ENCODE results near the gene FBXO21.

DNA sequence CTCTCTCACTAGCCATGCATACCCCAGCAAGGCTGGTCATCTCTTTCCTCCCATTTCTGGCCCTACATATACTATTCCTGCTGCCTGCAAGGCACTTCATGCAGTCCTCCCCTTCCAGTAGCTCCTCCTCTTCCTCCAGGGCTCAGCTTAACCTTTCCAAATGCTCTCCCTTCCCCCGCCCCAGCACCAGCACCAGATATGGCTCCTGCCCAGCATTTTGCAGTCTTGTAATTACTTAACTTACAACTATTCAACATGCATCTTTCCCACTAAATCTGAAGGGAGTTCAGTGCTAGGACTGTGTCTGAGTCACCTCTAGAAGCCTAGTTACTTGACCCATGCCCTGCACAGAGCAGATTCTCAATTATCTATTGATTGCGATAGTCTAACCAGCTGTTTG lies 1.8 kb upstream of the FBXO21 start:
- TF ChIP-seq, protein P1, sequence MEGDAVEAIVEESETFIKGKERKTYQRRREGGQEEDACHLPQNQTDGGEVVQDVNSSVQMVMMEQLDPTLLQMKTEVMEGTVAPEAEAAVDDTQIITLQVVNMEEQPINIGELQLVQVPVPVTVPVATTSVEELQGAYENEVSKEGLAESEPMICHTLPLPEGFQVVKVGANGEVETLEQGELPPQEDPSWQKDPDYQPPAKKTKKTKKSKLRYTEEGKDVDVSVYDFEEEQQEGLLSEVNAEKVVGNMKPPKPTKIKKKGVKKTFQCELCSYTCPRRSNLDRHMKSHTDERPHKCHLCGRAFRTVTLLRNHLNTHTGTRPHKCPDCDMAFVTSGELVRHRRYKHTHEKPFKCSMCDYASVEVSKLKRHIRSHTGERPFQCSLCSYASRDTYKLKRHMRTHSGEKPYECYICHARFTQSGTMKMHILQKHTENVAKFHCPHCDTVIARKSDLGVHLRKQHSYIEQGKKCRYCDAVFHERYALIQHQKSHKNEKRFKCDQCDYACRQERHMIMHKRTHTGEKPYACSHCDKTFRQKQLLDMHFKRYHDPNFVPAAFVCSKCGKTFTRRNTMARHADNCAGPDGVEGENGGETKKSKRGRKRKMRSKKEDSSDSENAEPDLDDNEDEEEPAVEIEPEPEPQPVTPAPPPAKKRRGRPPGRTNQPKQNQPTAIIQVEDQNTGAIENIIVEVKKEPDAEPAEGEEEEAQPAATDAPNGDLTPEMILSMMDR (conservative IDR thresholded peaks at IDR 0.05; ENCODE audit: low read depth in 2 of 2) = no peak
- no peak for TF ChIP-seq POLR2AphosphoS5 (IDR thresholded peaks at IDR 0.05; ENCODE audit: low read depth)
- no peak for TF ChIP-seq EZH2 (IDR thresholded peaks at IDR 0.05; ENCODE audit: low read depth, unreplicated experiment)
- TF ChIP-seq, protein P2, sequence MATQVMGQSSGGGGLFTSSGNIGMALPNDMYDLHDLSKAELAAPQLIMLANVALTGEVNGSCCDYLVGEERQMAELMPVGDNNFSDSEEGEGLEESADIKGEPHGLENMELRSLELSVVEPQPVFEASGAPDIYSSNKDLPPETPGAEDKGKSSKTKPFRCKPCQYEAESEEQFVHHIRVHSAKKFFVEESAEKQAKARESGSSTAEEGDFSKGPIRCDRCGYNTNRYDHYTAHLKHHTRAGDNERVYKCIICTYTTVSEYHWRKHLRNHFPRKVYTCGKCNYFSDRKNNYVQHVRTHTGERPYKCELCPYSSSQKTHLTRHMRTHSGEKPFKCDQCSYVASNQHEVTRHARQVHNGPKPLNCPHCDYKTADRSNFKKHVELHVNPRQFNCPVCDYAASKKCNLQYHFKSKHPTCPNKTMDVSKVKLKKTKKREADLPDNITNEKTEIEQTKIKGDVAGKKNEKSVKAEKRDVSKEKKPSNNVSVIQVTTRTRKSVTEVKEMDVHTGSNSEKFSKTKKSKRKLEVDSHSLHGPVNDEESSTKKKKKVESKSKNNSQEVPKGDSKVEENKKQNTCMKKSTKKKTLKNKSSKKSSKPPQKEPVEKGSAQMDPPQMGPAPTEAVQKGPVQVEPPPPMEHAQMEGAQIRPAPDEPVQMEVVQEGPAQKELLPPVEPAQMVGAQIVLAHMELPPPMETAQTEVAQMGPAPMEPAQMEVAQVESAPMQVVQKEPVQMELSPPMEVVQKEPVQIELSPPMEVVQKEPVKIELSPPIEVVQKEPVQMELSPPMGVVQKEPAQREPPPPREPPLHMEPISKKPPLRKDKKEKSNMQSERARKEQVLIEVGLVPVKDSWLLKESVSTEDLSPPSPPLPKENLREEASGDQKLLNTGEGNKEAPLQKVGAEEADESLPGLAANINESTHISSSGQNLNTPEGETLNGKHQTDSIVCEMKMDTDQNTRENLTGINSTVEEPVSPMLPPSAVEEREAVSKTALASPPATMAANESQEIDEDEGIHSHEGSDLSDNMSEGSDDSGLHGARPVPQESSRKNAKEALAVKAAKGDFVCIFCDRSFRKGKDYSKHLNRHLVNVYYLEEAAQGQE (IDR thresholded peaks at IDR 0.05; ENCODE audit: unreplicated experiment) = no peak
- TF ChIP-seq ZNF114 (CRISPR knock-in tag; IDR thresholded peaks at IDR 0.05) = no peak
